Stomach (tissue), 4 donors: Measurements from ENCODE around the gene IL10RA.

ENCODE experiments used
- EP300 ChIP-seq: sonication (generic); formaldehyde crosslinking; IDR thresholded peaks from one replicate; pipeline ENCODE4 v1.6.1; 2017; ENCODE audit warnings: antibody characterized with exemption
- POLR2A ChIP-seq, 4 donors: fragments of 450-650 bp; IDR thresholded peaks; one replicate each; pipeline ENCODE4 v1.6.1; 2016; ENCODE audit warnings: antibody characterized with exemption in 4 of 4, control low read depth in 2 of 4, mild to moderate bottlenecking in 1 of 4, moderate library complexity in 1 of 4
- TF ChIP-seq, protein P1 (sequence below), 7 experiments: fragments of 450-650 bp in 4 of 7; fragments of 200-600 bp in 3 of 7; sonication (generic) in 3 of 7; IDR thresholded peaks; one replicate each; pipeline ENCODE4 v1.5.1; 2016 to 2019; ENCODE audit warnings: antibody characterized with exemption in 7 of 7, control low read depth in 2 of 7, mild to moderate bottlenecking in 1 of 7

DNA sequence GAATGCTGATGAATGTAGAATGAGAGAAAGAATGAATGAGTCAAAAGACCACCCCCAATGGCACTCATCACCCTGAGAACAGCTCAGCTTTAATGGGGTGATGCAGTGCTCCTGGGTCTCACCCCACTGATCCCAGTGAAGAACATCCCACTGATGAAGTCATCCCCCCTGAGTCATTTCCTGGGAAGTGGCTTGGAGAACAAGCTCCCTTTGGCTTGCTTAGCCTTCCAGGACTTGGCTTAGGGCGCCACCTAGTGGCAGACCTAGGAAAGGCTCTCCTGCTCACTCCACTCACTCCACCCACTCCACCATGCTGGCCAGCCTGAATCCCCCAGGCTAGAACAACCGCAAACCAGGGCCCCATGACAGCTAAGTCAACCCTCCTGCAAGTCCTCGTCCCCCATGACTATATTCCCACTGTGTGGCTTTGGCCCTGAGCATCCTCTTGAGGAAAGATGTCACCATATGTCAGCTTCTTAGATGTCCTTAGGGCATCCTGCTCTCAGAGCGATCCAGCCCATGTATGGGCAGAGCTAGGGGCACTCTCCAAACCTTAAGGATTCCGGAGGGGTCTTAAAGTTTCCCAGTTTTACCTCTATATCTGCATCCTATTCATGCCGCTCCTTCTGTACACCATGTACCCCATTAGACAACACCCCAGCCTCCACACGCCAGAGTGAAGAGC, 39.2 kb upstream of the IL10RA start:
- TF ChIP-seq POLR2A (IDR thresholded peaks at IDR 0.05) (no peak), EP300 (no peak)
- TF ChIP-seq, protein P1, sequence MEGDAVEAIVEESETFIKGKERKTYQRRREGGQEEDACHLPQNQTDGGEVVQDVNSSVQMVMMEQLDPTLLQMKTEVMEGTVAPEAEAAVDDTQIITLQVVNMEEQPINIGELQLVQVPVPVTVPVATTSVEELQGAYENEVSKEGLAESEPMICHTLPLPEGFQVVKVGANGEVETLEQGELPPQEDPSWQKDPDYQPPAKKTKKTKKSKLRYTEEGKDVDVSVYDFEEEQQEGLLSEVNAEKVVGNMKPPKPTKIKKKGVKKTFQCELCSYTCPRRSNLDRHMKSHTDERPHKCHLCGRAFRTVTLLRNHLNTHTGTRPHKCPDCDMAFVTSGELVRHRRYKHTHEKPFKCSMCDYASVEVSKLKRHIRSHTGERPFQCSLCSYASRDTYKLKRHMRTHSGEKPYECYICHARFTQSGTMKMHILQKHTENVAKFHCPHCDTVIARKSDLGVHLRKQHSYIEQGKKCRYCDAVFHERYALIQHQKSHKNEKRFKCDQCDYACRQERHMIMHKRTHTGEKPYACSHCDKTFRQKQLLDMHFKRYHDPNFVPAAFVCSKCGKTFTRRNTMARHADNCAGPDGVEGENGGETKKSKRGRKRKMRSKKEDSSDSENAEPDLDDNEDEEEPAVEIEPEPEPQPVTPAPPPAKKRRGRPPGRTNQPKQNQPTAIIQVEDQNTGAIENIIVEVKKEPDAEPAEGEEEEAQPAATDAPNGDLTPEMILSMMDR (IDR thresholded peaks at IDR 0.05): peak in 6 of 7 experiments; percentile 91 to 97 (median 94)
